H1 (cell line): Measurements from ENCODE around the gene SEC22C. TPM values are rescaled to one million over a fixed set of nuclear protein-coding genes. Genes with fewer than 3 reads are reported as not detected.
A peak's percentile ranks its signal among the peaks of the same experiment; 100 is the strongest.

Experiments
- CTCF ChIA-PET: fragments of 300-600 bp; sonication (Branson Sonifier 250); formaldehyde crosslinking; loops from one replicate; lab custom pipeline; 2021; ENCODE audit not compliant: partially characterized antibody; lab: Charles Lee
- POLR2A ChIA-PET: fragments of 300-600 bp; sonication (Branson Sonifier 250); formaldehyde crosslinking; loops from one replicate; lab custom pipeline; 2021; ENCODE audit warnings: inconsistent platforms; ENCODE audit not compliant: partially characterized antibody; lab: Charles Lee
- DNase-seq, 2 experiments: peaks; one replicate each; pipeline versions ENCODE4 v3.0.0 to v3.0.0-alpha.2; 2010 to 2022; ENCODE audit warnings: low spot score in 2 of 2, low read depth in 1 of 2, mixed read lengths in 1 of 2
- FAIRE-seq: peaks from 2 replicates; lab custom pipeline; 2011; peaks lifted over from hg19 to GRCh38; lab: Jason Lieb, UNC
- H2AFZ ChIP-seq: 2 replicates; pipeline ENCODE4 v1.8.1; 2012; ENCODE audit warnings: low read length, inconsistent platforms
- H2AK5ac ChIP-seq: 2 replicates; pipeline ENCODE4 v1.6.1; 2013; ENCODE audit warnings: low read depth, low read length
- H2BK120ac ChIP-seq: replicated peaks from 2 replicates; pipeline ENCODE3; 2013; ENCODE audit warnings: low read depth, low read length, inconsistent platforms
- H2BK12ac ChIP-seq: 2 replicates; pipeline ENCODE4 v1.6.1; 2013; ENCODE audit warnings: low read depth, low read length
- H2BK15ac ChIP-seq: 2 replicates; pipeline ENCODE4 v1.6.1; 2013; ENCODE audit warnings: low read length
- H2BK20ac ChIP-seq: 2 replicates; pipeline ENCODE4 v1.6.1; 2013; ENCODE audit warnings: low read length
- H2BK5ac ChIP-seq: 2 replicates; pipeline ENCODE4 v1.6.1; 2013; ENCODE audit warnings: low read depth, low read length
- H3K14ac ChIP-seq: 2 replicates; pipeline ENCODE4 v1.6.1; 2013; ENCODE audit warnings: inconsistent platforms; ENCODE audit not compliant: insufficient read length
- H3K18ac ChIP-seq: 2 replicates; pipeline ENCODE4 v1.6.1; 2013; ENCODE audit warnings: low read length; ENCODE audit errors: extremely low read depth
- H3K23ac ChIP-seq: 2 replicates; pipeline ENCODE4 v1.6.1; 2013; ENCODE audit warnings: inconsistent platforms; ENCODE audit not compliant: insufficient read length
- H3K23me2 ChIP-seq: 2 replicates; pipeline ENCODE4 v1.6.1; 2013; ENCODE audit warnings: low read depth, low read length
- H3K27ac ChIP-seq: 2 replicates; pipeline ENCODE4 v1.6.1; 2011; ENCODE audit warnings: low read depth, low read length, inconsistent platforms
- H3K27me3 ChIP-seq, 4 experiments: replicated peaks in 1 of 4; 1 replicate in 1 of 4; 2 replicates in 3 of 4; pipeline versions ENCODE4 v1.6.1 to v1.8.1; 2011 to 2013; ENCODE audit warnings: low read length in 3 of 4, mild to moderate bottlenecking in 3 of 4, inconsistent platforms in 2 of 4, mixed read lengths in 2 of 4, moderate library complexity in 1 of 4; ENCODE audit not compliant: control insufficient read depth in 3 of 4, insufficient read depth in 3 of 4; ENCODE audit errors: extremely low read depth in 1 of 4
- H3K36me3 ChIP-seq, 4 experiments: 2 replicates each; pipeline versions ENCODE4 v1.6.1 to v1.8.1; 2011 to 2013; ENCODE audit warnings: mild to moderate bottlenecking in 4 of 4, low read length in 3 of 4, moderate library complexity in 2 of 4, control low read depth in 1 of 4, inconsistent platforms in 1 of 4; ENCODE audit not compliant: insufficient read depth in 4 of 4, control insufficient read depth in 2 of 4
- H3K4ac ChIP-seq: replicated peaks from 2 replicates; pipeline ENCODE3; 2013; ENCODE audit warnings: low read length, low read depth, mixed read lengths, inconsistent platforms; ENCODE audit not compliant: insufficient read length
- H3K4me1 ChIP-seq, 4 experiments: replicated peaks in 1 of 4; 1 replicate in 1 of 4; 2 replicates in 3 of 4; pipeline versions ENCODE4 v1.6.1 to v1.8.1; 2011 to 2013; ENCODE audit warnings: low read length in 3 of 4, inconsistent platforms in 2 of 4, mixed read lengths in 1 of 4; ENCODE audit not compliant: insufficient read depth in 4 of 4, control insufficient read depth in 3 of 4
- H3K4me2 ChIP-seq, 2 experiments: 2 replicates each; pipeline versions ENCODE4 v1.6.1 to v1.8.1; 2011 to 2013; ENCODE audit warnings: low read depth in 2 of 2, low read length in 2 of 2, control low read depth in 1 of 2, inconsistent platforms in 1 of 2, mild to moderate bottlenecking in 1 of 2; ENCODE audit not compliant: insufficient read depth in 1 of 2
- H3K4me3 ChIP-seq, 4 experiments: fragments of 200-600, 300-600 bp in 1 of 4; sonication (generic), shearing (Covaris generic), sonication (Bioruptor Twin) in 1 of 4; 2 replicates each; pipeline versions ENCODE4 v1.5.1 to v1.8.1; 2011 to 2016; ENCODE audit warnings: low read length in 4 of 4, low read depth in 3 of 4, control low read depth in 2 of 4, inconsistent platforms in 2 of 4, mild to moderate bottlenecking in 2 of 4, mixed read lengths in 1 of 4, moderate library complexity in 1 of 4; ENCODE audit not compliant: insufficient read depth in 2 of 4; ENCODE audit errors: extremely low read depth in 1 of 4
- H3K56ac ChIP-seq: replicated peaks from 2 replicates; pipeline ENCODE3; 2013; ENCODE audit warnings: low read depth, mild to moderate bottlenecking, mixed read lengths, low read length, inconsistent platforms; ENCODE audit not compliant: insufficient read length
- H3K79me1 ChIP-seq: 2 replicates; pipeline ENCODE4 v1.6.1; 2013; ENCODE audit warnings: low read depth, low read length, control low read depth
- H3K79me2 ChIP-seq, 2 experiments: 2 replicates each; pipeline versions ENCODE4 v1.6.1 to v1.8.1; 2012 to 2013; ENCODE audit warnings: low read length in 2 of 2, mild to moderate bottlenecking in 2 of 2, inconsistent platforms in 1 of 2; ENCODE audit not compliant: insufficient read depth in 2 of 2, control insufficient read depth in 1 of 2
- H3K9ac ChIP-seq, 4 experiments: replicated peaks in 1 of 4; 1 replicate in 1 of 4; 2 replicates in 3 of 4; pipeline versions ENCODE4 v1.6.1 to v1.8.1; 2011 to 2013; ENCODE audit warnings: low read depth in 3 of 4, low read length in 3 of 4, control low read depth in 2 of 4, mild to moderate bottlenecking in 2 of 4, moderate library complexity in 2 of 4, inconsistent platforms in 1 of 4; ENCODE audit errors: extremely low read depth in 1 of 4
- H3K9me3 ChIP-seq, 2 experiments: 2 replicates each; pipeline versions ENCODE4 v1.6.1 to v1.8.1; 2012 to 2013; ENCODE audit warnings: mild to moderate bottlenecking in 2 of 2, moderate library complexity in 2 of 2, control low read depth in 1 of 2, inconsistent platforms in 1 of 2, low read depth in 1 of 2, low read length in 1 of 2, mixed read lengths in 1 of 2; ENCODE audit not compliant: insufficient read depth in 2 of 2
- H4K20me1 ChIP-seq, 2 experiments: replicated peaks in 1 of 2; 2 replicates each; pipeline versions ENCODE3 to v1.8.1; 2011 to 2013; ENCODE audit warnings: inconsistent platforms in 2 of 2, low read length in 2 of 2, mild to moderate bottlenecking in 1 of 2; ENCODE audit not compliant: insufficient read depth in 2 of 2, control insufficient read depth in 1 of 2
- H4K5ac ChIP-seq: 2 replicates; pipeline ENCODE4 v1.6.1; 2013; ENCODE audit warnings: low read length, low read depth, mixed read lengths, inconsistent platforms; ENCODE audit not compliant: insufficient read length
- H4K8ac ChIP-seq: 2 replicates; pipeline ENCODE4 v1.8.0; 2013; ENCODE audit warnings: mild to moderate bottlenecking, moderate library complexity, low read length, inconsistent platforms; ENCODE audit not compliant: insufficient read depth; ENCODE audit errors: extremely low read depth
- H4K91ac ChIP-seq: replicated peaks from 2 replicates; pipeline ENCODE3; 2013; ENCODE audit warnings: low read length, mixed read lengths, inconsistent platforms; ENCODE audit not compliant: insufficient read length
- CTBP2 ChIP-seq: IDR thresholded peaks from 2 replicates; pipeline ENCODE4 v1.7.0; 2011; ENCODE audit warnings: borderline replicate concordance, mild to moderate bottlenecking, moderate library complexity, mixed read lengths, low read length; ENCODE audit not compliant: insufficient read depth, insufficient read length
- EGR1 ChIP-seq: IDR thresholded peaks from 2 replicates; pipeline ENCODE4 v1.6.1; 2011; ENCODE audit warnings: low read depth, low read length, borderline replicate concordance
- KDM1A ChIP-seq: fragments of 200-600, 300-600 bp; sonication (generic); IDR thresholded peaks from 2 replicates; pipeline ENCODE4 v1.7.1; 2016; ENCODE audit warnings: mild to moderate bottlenecking, low read length, borderline replicate concordance
- MAFK ChIP-seq: IDR thresholded peaks from 2 replicates; pipeline ENCODE4 v1.6.1; 2012; ENCODE audit warnings: low read depth, mild to moderate bottlenecking, improper control_type of control experiment, low read length
- POU5F1 ChIP-seq: IDR thresholded peaks from 2 replicates; pipeline ENCODE4 v1.6.1; 2011; ENCODE audit warnings: low read depth, mild to moderate bottlenecking, low read length, moderate library complexity
- RAD21 ChIP-seq, 2 experiments: IDR thresholded peaks in 1 of 2; conservative IDR thresholded peaks in 1 of 2; 2 replicates each; pipeline ENCODE4 v1.6.1; 2011; ENCODE audit warnings: low read depth in 2 of 2, low read length in 2 of 2, improper control_type of control experiment in 1 of 2, inconsistent platforms in 1 of 2, mild to moderate bottlenecking in 1 of 2, moderate library complexity in 1 of 2
- RFX5 ChIP-seq: IDR thresholded peaks from 2 replicates; pipeline ENCODE4 v1.6.1; 2011; ENCODE audit warnings: low read depth, low read length, improper control_type of control experiment, borderline replicate concordance
- SAP30 ChIP-seq: fragments of 300-600 bp; sonication (generic); IDR thresholded peaks from 2 replicates; pipeline ENCODE4 v1.7.1; 2012; ENCODE audit warnings: low read length, moderate library complexity, mild to moderate bottlenecking, inconsistent platforms; ENCODE audit not compliant: insufficient read depth, insufficient replicate concordance
- SP1 ChIP-seq: IDR thresholded peaks from 2 replicates; pipeline ENCODE4 v1.6.1; 2011; ENCODE audit warnings: low read depth, low read length
- SP4 ChIP-seq: IDR thresholded peaks from 2 replicates; pipeline ENCODE4 v1.6.1; 2012; ENCODE audit warnings: low read length, inconsistent platforms
- SRF ChIP-seq: IDR thresholded peaks from 2 replicates; pipeline ENCODE4 v1.6.1; 2011; ENCODE audit warnings: mild to moderate bottlenecking, low read depth, low read length, moderate library complexity
- TAF7 ChIP-seq: optimal IDR thresholded peaks from 2 replicates; pipeline ENCODE3; 2011; ENCODE audit warnings: low read depth, mild to moderate bottlenecking, inconsistent platforms, low read length, moderate library complexity, borderline replicate concordance
- TBP ChIP-seq: IDR thresholded peaks from 2 replicates; pipeline ENCODE4 v1.6.1; 2011; ENCODE audit warnings: low read depth, low read length, improper control_type of control experiment
- YY1 ChIP-seq: IDR thresholded peaks from 2 replicates; pipeline ENCODE4 v1.6.1; 2011; ENCODE audit warnings: low read depth, mild to moderate bottlenecking, low read length
- WGBS, 2 experiments: shearing (Covaris generic) in 1 of 2; methylation state at CpG; one replicate each; pipeline versions ENCODE4 v1.1.6 to v1.1.7; 2013 to 2015; ENCODE audit warnings: low lambda C conversion rate in 2 of 2, mixed read lengths in 2 of 2, inconsistent platforms in 1 of 2, low coverage in 1 of 2, missing lambda C conversion rate in 1 of 2; ENCODE audit not compliant: insufficient replicate concordance in 2 of 2, insufficient coverage in 1 of 2, insufficient read length in 1 of 2; ENCODE audit errors: extremely low coverage in 1 of 2, missing lambda C conversion rate in 1 of 2; 5-methylcytosine and 5-hydroxymethylcytosine counted together
- polyA plus RNA-seq, 7 experiments: library from polyadenylated mRNA; depleted of rRNA in 3 of 7; stranded (reverse) in 5 of 7; unstranded in 2 of 7; fragments of >200 nt in 5 of 7; fragments of 200-250 nt in 2 of 7; gene quantifications; 1 replicate in 5 of 7; 2 replicates in 1 of 7; 4 replicates in 1 of 7; pipeline versions ENCODE4 v1.2.1 to v1.2.3, GENCODE V29; 2011 to 2013; ENCODE audit warnings: missing spikeins in 2 of 7, mixed read lengths in 2 of 7
- total RNA-seq: library from RNA; stranded (reverse); fragmentation: NEBNext Ultra II Directional; extraction: Animal tissue kit (Norgen Biotek cat#: 25700); gene quantifications from 2 replicates; pipeline ENCODE4 v1.2.1, GENCODE V29; 2021

The SEC22C gene
- total and polyA plus RNA-seq, 2 of the 8 experiments (the other 6 are each of a cell fraction or from before 2014, with no cell fraction given), result 23.4 to 38.3 TPM

GRCh38 chr3:42503957-42504333 lies 77.8 kb downstream of the SEC22C start:
- Histone ChIP-seq H2BK5ac (no peak overlapping the region), H3K56ac (no peak overlapping the region), H3K18ac (no peak overlapping the region), H3K23me2 (peaks cover 19% of the 10 kb centered on the region), H2BK12ac (no peak overlapping the region), H3K4me3 (no peak overlapping the region), H4K8ac (no peak overlapping the region), H3K4me2 (no peak overlapping the region; a peak in 1 of 4 replicates), H4K20me1 (peaks cover 0 to 4% of the 10 kb centered on the region in 2 experiments), H2BK15ac (no peak overlapping the region), H2AFZ (no peak overlapping the region), H2AK5ac (no peak overlapping the region), H4K91ac (no peak overlapping the region), H3K4me1 (peaks cover 0 to 12% (median 2%) of the 10 kb centered on the region in 4 experiments; a peak in 3 of 7 replicates), H2BK20ac (no peak overlapping the region), H3K79me2 (no peaks in the 10 kb centered on the region), H3K23ac (no peak overlapping the region), H3K36me3 (no peaks in the 10 kb centered on the region), H3K9me3 (no peaks in the 10 kb centered on the region), H3K4ac (no peak overlapping the region), H3K27ac (no peak overlapping the region), H3K79me1 (no peaks in the 10 kb centered on the region), H3K14ac (no peak overlapping the region), H2BK120ac (no peak overlapping the region), H4K5ac (no peak overlapping the region), H3K27me3 (peaks cover 0 to 43% (median 34%) of the 10 kb centered on the region in 4 experiments; a peak in 6 of 7 replicates), H3K9ac (no peak overlapping the region)
- DNase-seq (peak in 1 of 2 experiments; percentile 28), FAIRE-seq (no peak)
- POLR2A ChIA-PET, result interaction anchor here (1.2 kb wide), 1 partner anchor 45 kb away, joined by 5 read pairs; no protein-coding TSS in a partner anchor
- CTCF ChIA-PET, result interaction anchor here (0.6 to 4.5 kb wide), 7 partner anchors 9 to 403 kb away, joined by 3 to 52 read pairs (median 5); no protein-coding TSS in a partner anchor
- 89% methylated on average over 4 of the region's 4 CpGs; no CpG with 5 or more reads in 1 of the 2 experiments for WGBS, 2 experiments
- TF ChIP-seq POU5F1 (no peak), MAFK (no peak), RAD21 (IDR thresholded peaks at IDR 0.05 in 1 of 2, conservative IDR thresholded peaks at IDR 0.05 in 1 of 2; ENCODE audit: low read depth in 2 of 2, low read length in 2 of 2) (no peak), SP4 (no peak), EGR1 (no peak), TBP (no peak), TAF7 (no peak), SAP30 (no peak), YY1 (no peak), RFX5 (no peak), SRF (no peak), SP1 (no peak), KDM1A (no peak), CTBP2 (no peak)
